GM23338 (cell line): ENCODE measurements around the gene OTUD7B. TPM values are rescaled to one million over a fixed set of nuclear protein-coding genes. Genes with fewer than 3 reads are reported as not detected.
A peak's percentile ranks its signal among the peaks of the same experiment; 100 is the strongest.

Experiments used
- ATAC-seq: fragments of 200-7000 bp; cut with Tn5 transposase; 3 replicates; pipeline ENCODE4 v1.9.1; 2020
- DNase-seq: peaks from one replicate; pipeline ENCODE4 v3.0.0-alpha.2; 2015; ENCODE audit warnings: low spot score
- H2AFZ ChIP-seq: fragments of 200-600 bp; sonication (generic); 2 replicates; pipeline ENCODE4 v1.8.0; 2016; ENCODE audit warnings: antibody characterized with exemption, mild to moderate bottlenecking, moderate library complexity
- H3F3A ChIP-seq: fragments of 200-600 bp; sonication (generic); replicated peaks from 2 replicates; pipeline ENCODE4 v1.8.0; 2017; ENCODE audit warnings: antibody characterized with exemption, mixed run types, low read depth
- H3K27ac ChIP-seq: fragments of 200-600 bp; sonication (generic); 2 replicates; pipeline ENCODE4 v1.6.1; 2016; ENCODE audit warnings: low read depth
- H3K27me3 ChIP-seq: fragments of 200-600 bp; sonication (generic); 2 replicates; pipeline ENCODE4 v1.8.0; 2016; ENCODE audit warnings: mild to moderate bottlenecking, mixed run types, moderate library complexity; ENCODE audit not compliant: insufficient read depth
- H3K36me3 ChIP-seq: fragments of 200-600 bp; sonication (generic); 2 replicates; pipeline ENCODE4 v1.8.0; 2016; ENCODE audit warnings: mild to moderate bottlenecking; ENCODE audit not compliant: insufficient read depth
- H3K4me1 ChIP-seq: fragments of 200-600 bp; sonication (generic); 2 replicates; pipeline ENCODE4 v1.8.0; 2016; ENCODE audit warnings: mild to moderate bottlenecking, moderate library complexity; ENCODE audit not compliant: insufficient read depth
- H3K4me2 ChIP-seq: fragments of 200-600 bp; sonication (generic); 2 replicates; pipeline ENCODE4 v1.7.1; 2017; ENCODE audit warnings: mixed run types
- H3K4me3 ChIP-seq: fragments of 200-600 bp; sonication (generic); 2 replicates; pipeline ENCODE4 v1.6.1; 2016; ENCODE audit warnings: mixed run types
- H3K79me2 ChIP-seq: fragments of 200-600 bp; sonication (generic); replicated peaks from 2 replicates; pipeline ENCODE4 v1.8.0; 2017; ENCODE audit warnings: mild to moderate bottlenecking; ENCODE audit not compliant: insufficient read depth
- H3K9me2 ChIP-seq: fragments of 200-600 bp; sonication (generic); 2 replicates; pipeline ENCODE4 v1.8.0; 2017; ENCODE audit not compliant: insufficient read depth
- H4K20me1 ChIP-seq: fragments of 200-600 bp; sonication (generic); replicated peaks from 2 replicates; pipeline ENCODE4 v1.8.0; 2017; ENCODE audit warnings: mild to moderate bottlenecking; ENCODE audit not compliant: insufficient read depth
- H3K27ac Mint-ChIP-seq: 2 replicates; pipeline ENCODE4 v1.8.0; 2020; ENCODE audit warnings: inconsistent platforms, mild to moderate bottlenecking, moderate library complexity, mixed read lengths
- H3K27me3 Mint-ChIP-seq: 3 replicates; pipeline ENCODE4 v1.8.0; 2022; ENCODE audit warnings: low read depth, mild to moderate bottlenecking, moderate library complexity, mixed read lengths, inconsistent platforms; ENCODE audit not compliant: insufficient read depth, poor library complexity
- H3K36me3 Mint-ChIP-seq: 3 replicates; pipeline ENCODE4 v1.8.0; 2021; ENCODE audit warnings: low read depth, mild to moderate bottlenecking, inconsistent platforms, moderate library complexity, mixed read lengths
- H3K4me1 Mint-ChIP-seq: 3 replicates; pipeline ENCODE4 v1.8.0; 2020; ENCODE audit warnings: mild to moderate bottlenecking, inconsistent platforms, mixed read lengths
- H3K4me3 Mint-ChIP-seq: 3 replicates; pipeline ENCODE4 v1.8.0; 2021; ENCODE audit warnings: moderate library complexity, mild to moderate bottlenecking, inconsistent platforms, mixed read lengths
- H3K9me3 Mint-ChIP-seq: 3 replicates; pipeline ENCODE4 v1.8.0; 2020; ENCODE audit warnings: moderate library complexity, mild to moderate bottlenecking, inconsistent platforms, mixed read lengths
- CREB1 ChIP-seq: fragments of 250-450 bp; sonication (Bioruptor Pico); IDR thresholded peaks from 2 replicates; pipeline ENCODE4 v1.5.0; 2020; ENCODE audit warnings: low read depth, mild to moderate bottlenecking, moderate library complexity
- CTCF ChIP-seq, 2 experiments: fragments of 200-600 bp in 1 of 2; sonication (generic) in 1 of 2; conservative IDR thresholded peaks; 2 replicates each; pipeline versions ENCODE4 v1.5.1 to v1.6.1; 2016 to 2017; ENCODE audit warnings: antibody characterized with exemption in 2 of 2, low read depth in 2 of 2, mild to moderate bottlenecking in 2 of 2, moderate library complexity in 1 of 2
- ETS1 ChIP-seq: IDR thresholded peaks from 2 replicates; pipeline ENCODE4 v1.6.1; 2016; ENCODE audit warnings: antibody characterized with exemption
- EZH2 ChIP-seq: fragments of 200-600 bp; sonication (generic); IDR thresholded peaks from one replicate; pipeline ENCODE4 v1.8.0; 2017; ENCODE audit warnings: antibody characterized with exemption, mild to moderate bottlenecking, low read depth; ENCODE audit not compliant: unreplicated experiment
- EZH2phosphoT487 ChIP-seq: fragments of 200-600 bp; sonication (generic); IDR thresholded peaks from one replicate; pipeline ENCODE4 v1.8.1; 2018; ENCODE audit warnings: antibody characterized with exemption; ENCODE audit not compliant: unreplicated experiment
- JUNB ChIP-seq: IDR thresholded peaks from one replicate; pipeline ENCODE4 v1.6.1; 2016; ENCODE audit warnings: antibody characterized with exemption; ENCODE audit not compliant: unreplicated experiment
- NANOG ChIP-seq: IDR thresholded peaks from 2 replicates; pipeline ENCODE4 v1.6.1; 2016; ENCODE audit warnings: antibody characterized with exemption, borderline replicate concordance
- POLR2AphosphoS5 ChIP-seq: IDR thresholded peaks from 2 replicates; pipeline ENCODE4 v1.6.1; 2016; ENCODE audit warnings: antibody characterized with exemption, low read depth
- REST ChIP-seq: IDR thresholded peaks from one replicate; pipeline ENCODE4 v1.6.1; 2018; ENCODE audit warnings: antibody characterized with exemption; ENCODE audit not compliant: unreplicated experiment
- STAT1 ChIP-seq: IDR thresholded peaks from one replicate; pipeline ENCODE4 v1.6.1; 2016; ENCODE audit warnings: antibody characterized with exemption; ENCODE audit not compliant: unreplicated experiment
- ZNF114 ChIP-seq: fragments of 250-450 bp; sonication (Bioruptor Pico); IDR thresholded peaks from 2 replicates; pipeline ENCODE4 v1.5.0; 2020; ENCODE audit warnings: mild to moderate bottlenecking, moderate library complexity
- ZNF331 ChIP-seq: fragments of 250-450 bp; sonication (Bioruptor Pico); IDR thresholded peaks from 2 replicates; pipeline ENCODE4 v1.5.0; 2020; ENCODE audit warnings: low read depth, mild to moderate bottlenecking, moderate library complexity
- ZNF462 ChIP-seq: fragments of 250-450 bp; sonication (Bioruptor Pico); IDR thresholded peaks from 2 replicates; pipeline ENCODE4 v1.5.0; 2020; ENCODE audit warnings: mild to moderate bottlenecking, moderate library complexity
- polyA plus RNA-seq: library from polyadenylated mRNA; unstranded; fragments of >200 nt; fragmentation: Nextera tagmentation; extraction: Ambion mirVana; gene quantifications from 2 replicates; pipeline ENCODE4 v1.2.1, GENCODE V29; 2016
- total RNA-seq: library from RNA; depleted of rRNA; stranded (reverse); fragments of >200 nt; shearing (Covaris generic); gene quantifications from 2 replicates; pipeline ENCODE4 v1.2.3, GENCODE V29; 2014

OTUD7B gene
- total and polyA plus RNA-seq, 2 experiments from 2014 or later = 3.7 to 9.9 TPM

- Histone ChIP-seq H3K27ac (peak overlapping the region; percentile 98), H3K27me3 (no peaks in the 10 kb centered on the region), H3K4me1 (peaks cover 3% of the 10 kb centered on the region; the same call in 1 of the 2 replicates), H3K36me3 (no peaks in the 10 kb centered on the region), H3K79me2 (0 out of 2 replicates have a peak, but pooled peaks cover 7% of the 10 kb centered on the region), H3K9me2 (no peaks in the 10 kb centered on the region), H3K4me3 (peak overlapping the region; percentile 81), H2AFZ (0 out of 2 replicates have a peak overlapping the region, but pooled peaks have one; percentile 11), H3K4me2 (peak overlapping the region; percentile 79), H3F3A (peaks cover 12% of the 10 kb centered on the region; the same call in 1 of the 2 replicates), H4K20me1 (no peaks in the 10 kb centered on the region)
- H3K36me3 Mint-ChIP-seq = no peaks in the 10 kb centered on the region
- H3K9me3 Mint-ChIP-seq = no peaks in the 10 kb centered on the region
- H3K27me3 Mint-ChIP-seq = peaks cover 3% of the 10 kb centered on the region
- ATAC-seq = peak; percentile 16
- TF ChIP-seq ZNF114 (CRISPR knock-in tag) = no peak
- no peak for TF ChIP-seq EZH2
- TF ChIP-seq NANOG = no peak
- peak; percentile 56 for TF ChIP-seq CREB1 (CRISPR knock-in tag)
- 0 out of 2 replicates have a peak, but pooled peaks have one; percentile 27 for TF ChIP-seq ETS1
- TF ChIP-seq ZNF462 = no peak
- no peak for TF ChIP-seq STAT1
- no peak for TF ChIP-seq REST
- TF ChIP-seq POLR2AphosphoS5 = no peak
- TF ChIP-seq ZNF331 (CRISPR knock-in tag) = no peak
- no peak for TF ChIP-seq JUNB
- TF ChIP-seq EZH2phosphoT487 = no peak
- TF ChIP-seq CTCF (conservative IDR thresholded peaks at IDR 0.05; ENCODE audit: low read depth in 2 of 2) = peak; percentile 64 to 73
- no peak overlapping the region for H3K27ac Mint-ChIP-seq
- no peak overlapping the region for H3K4me3 Mint-ChIP-seq
- DNase-seq = peak; percentile 97
- H3K4me1 Mint-ChIP-seq = peaks cover 7% of the 10 kb centered on the region; the same call in 2 of the 3 replicates
Measured at GRCh38 chr1:149888247-149888998, 122.1 kb downstream of the OTUD7B start.
